ENCODE results near the gene RNASEH1. TPM values are rescaled to one million over a fixed set of nuclear protein-coding genes. Genes with fewer than 3 reads are reported as not detected.
A peak's percentile ranks its signal among the peaks of the same experiment; 100 is the strongest.

RNASEH1 gene
- total RNA-seq, 6 donors from 2014 or later, result 17.1 to 19.5 (median 18.0) TPM

DNA sequence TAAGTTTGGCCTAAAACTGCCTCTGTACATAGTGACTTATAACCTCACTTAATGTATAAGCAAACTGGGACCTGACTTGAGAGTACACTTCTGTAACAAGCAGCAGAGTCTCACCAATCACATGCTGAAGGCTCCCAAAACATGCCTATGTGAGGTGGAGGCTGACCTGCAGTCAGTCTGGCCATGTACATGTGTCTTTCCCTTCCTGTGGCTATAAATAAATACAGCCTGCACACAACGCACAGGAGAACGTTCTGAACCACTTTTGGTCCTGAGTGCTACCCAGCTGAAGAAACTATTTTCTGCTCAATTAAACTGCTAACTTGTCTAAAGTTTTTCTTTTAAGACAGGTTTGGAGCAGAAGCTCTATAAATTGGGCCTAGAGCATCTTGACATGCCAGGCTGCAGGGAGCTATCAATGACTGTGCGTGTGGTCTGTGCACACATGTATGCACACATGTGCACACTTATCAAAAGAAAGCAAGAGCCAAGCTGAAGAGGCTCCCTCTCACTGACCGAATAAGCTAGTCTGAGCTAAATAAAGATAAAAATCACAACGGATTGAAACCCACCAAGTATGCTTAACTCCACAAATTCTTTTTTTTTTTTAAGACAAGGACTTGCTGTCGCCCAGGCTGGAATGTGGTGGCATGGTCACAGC, 15.0 kb downstream of the RNASEH1 start:
- DNase-seq, result no peak
- no peak overlapping the region for H3K27ac ChIP-seq
- peaks cover 25 to 83% (median 61%) of the 10 kb centered on the region in 4 donors for H3K36me3 ChIP-seq
- H3K4me3 ChIP-seq, result no peak overlapping the region
- TF ChIP-seq, protein P1, sequence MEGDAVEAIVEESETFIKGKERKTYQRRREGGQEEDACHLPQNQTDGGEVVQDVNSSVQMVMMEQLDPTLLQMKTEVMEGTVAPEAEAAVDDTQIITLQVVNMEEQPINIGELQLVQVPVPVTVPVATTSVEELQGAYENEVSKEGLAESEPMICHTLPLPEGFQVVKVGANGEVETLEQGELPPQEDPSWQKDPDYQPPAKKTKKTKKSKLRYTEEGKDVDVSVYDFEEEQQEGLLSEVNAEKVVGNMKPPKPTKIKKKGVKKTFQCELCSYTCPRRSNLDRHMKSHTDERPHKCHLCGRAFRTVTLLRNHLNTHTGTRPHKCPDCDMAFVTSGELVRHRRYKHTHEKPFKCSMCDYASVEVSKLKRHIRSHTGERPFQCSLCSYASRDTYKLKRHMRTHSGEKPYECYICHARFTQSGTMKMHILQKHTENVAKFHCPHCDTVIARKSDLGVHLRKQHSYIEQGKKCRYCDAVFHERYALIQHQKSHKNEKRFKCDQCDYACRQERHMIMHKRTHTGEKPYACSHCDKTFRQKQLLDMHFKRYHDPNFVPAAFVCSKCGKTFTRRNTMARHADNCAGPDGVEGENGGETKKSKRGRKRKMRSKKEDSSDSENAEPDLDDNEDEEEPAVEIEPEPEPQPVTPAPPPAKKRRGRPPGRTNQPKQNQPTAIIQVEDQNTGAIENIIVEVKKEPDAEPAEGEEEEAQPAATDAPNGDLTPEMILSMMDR (IDR thresholded peaks at IDR 0.05), result no peak
- TF ChIP-seq POLR2AphosphoS5 (IDR thresholded peaks at IDR 0.05) (no peak), EP300 (IDR thresholded peaks at IDR 0.05) (no peak), POLR2A (IDR thresholded peaks at IDR 0.05) (no peak)
- no peaks in the 10 kb centered on the region for H3K9me3 ChIP-seq
- 81 to 82% methylated on average over 6 of the region's 6 CpGs for WGBS, 2 donors
- H3K27me3 ChIP-seq, result no peaks in the 10 kb centered on the region
- ATAC-seq (ENCODE audit: low FRiP score in 2 of 2), result no peak
- H3K4me1 ChIP-seq, result no peaks in the 10 kb centered on the region

DNA sequence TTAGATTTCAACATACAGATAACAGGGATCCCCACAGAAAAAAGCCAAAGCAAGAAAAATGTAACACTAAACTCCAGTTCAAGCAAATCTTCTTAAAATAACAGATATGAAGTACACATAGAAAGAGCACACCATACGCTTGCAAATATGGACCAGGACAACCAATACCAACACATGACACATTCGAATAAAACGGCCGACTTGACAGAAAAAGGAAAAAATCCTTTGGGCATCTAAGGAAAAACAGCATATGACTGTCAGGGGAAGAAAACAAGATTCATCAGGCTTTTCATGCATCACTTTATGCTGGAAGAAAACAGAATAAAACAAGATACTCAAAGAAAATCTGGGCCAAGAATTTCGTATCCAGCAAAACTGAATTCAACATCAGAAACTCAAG, 16.0 kb downstream of the RNASEH1 start:
- Histone ChIP-seq H3K27me3 (no peaks in the 10 kb centered on the region), H3K9me3 (no peaks in the 10 kb centered on the region), H3K4me3 (no peak overlapping the region), H3K27ac (no peak overlapping the region), H3K4me1 (no peaks in the 10 kb centered on the region), H3K36me3 (peaks cover 24 to 72% (median 51%) of the 10 kb centered on the region in 4 donors)
- TF ChIP-seq, protein P1 (IDR thresholded peaks at IDR 0.05), result no peak
- TF ChIP-seq POLR2A (IDR thresholded peaks at IDR 0.05) (no peak), POLR2AphosphoS5 (IDR thresholded peaks at IDR 0.05) (no peak), EP300 (IDR thresholded peaks at IDR 0.05) (no peak)
- DNase-seq (no peak), ATAC-seq (ENCODE audit: low FRiP score in 2 of 2) (no peak)
- WGBS, 2 donors, result 91 to 95% methylated on average over 5 of the region's 5 CpGs

DNA sequence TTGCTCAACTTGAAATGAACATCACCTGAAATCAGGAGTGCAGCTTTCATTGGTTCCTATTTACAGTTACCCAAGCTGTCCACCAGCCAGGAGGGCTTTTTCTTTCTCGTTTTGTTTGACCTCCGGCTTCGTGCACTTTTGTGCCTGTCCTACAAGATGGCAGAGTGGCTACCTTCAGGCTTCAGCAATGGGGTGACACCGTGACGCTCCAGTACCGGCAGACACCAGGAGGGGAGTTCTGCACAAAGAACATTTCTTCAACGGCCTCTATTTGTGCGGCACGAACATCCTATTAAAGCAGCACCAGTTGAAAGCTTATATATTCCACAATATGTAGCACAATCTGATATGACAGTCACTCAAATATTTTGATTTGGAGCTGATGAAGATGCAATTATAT, 18.3 kb downstream of the RNASEH1 start:
- WGBS, 2 donors, result 81 to 94% methylated on average over 9 of the region's 9 CpGs
- TF ChIP-seq, protein P1 (IDR thresholded peaks at IDR 0.05), result no peak
- TF ChIP-seq POLR2AphosphoS5 (IDR thresholded peaks at IDR 0.05), result no peak
- TF ChIP-seq EP300 (IDR thresholded peaks at IDR 0.05), result no peak
- TF ChIP-seq POLR2A (IDR thresholded peaks at IDR 0.05), result no peak
- Histone ChIP-seq H3K4me1 (peaks cover 7 to 20% (median 15%) of the 10 kb centered on the region in 4 donors), H3K36me3 (peaks cover 10 to 50% (median 29%) of the 10 kb centered on the region in 4 donors), H3K9me3 (no peaks in the 10 kb centered on the region), H3K27ac (no peak overlapping the region), H3K4me3 (no peak overlapping the region), H3K27me3 (no peaks in the 10 kb centered on the region)
- no peak for ATAC-seq (ENCODE audit: low FRiP score in 2 of 2)
- DNase-seq, result no peak

DNA sequence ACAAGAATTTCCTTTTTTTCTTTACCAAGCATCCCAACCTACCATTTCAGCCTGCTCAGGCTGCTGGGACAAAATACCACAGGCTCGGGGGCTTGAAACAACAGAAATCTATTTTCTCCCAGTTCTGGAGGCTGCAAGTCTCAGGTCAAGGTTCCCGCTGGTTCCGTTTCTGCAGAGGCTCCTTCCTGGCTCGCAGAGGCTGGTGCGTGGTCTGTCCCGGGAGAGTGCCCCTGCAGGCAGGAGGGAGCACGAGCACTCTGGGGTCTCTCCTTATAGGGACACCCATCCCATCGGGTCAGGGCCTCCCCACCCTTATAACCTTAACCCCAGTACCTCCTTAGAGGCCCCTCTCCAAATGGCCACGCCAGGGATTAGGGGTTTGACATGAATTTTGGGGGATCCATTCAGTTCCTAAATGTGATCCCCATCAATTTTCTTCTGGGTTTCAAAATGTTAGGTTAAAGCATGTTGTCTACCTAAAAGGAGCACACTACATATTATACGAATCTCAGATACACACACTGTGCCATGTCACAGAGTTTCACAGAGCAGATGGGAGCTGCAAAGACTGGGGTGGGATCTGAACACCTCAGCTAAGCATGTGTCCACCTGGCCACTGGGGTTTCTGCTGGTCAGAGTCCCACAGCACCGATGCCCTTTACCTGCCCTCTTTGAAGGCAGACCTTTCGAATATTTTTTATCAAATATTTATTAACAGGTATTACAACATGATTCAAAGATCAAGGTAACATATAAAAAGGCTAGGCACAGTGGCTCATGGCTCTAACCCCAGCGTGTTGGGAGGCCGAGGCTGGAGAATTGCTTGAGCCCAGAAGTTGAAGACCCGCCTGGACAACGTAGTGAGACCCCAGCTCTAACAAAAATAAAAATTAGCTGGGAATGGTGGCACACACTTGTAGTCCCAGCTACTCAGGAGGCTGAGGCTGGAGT, 21.2 kb downstream of the RNASEH1 start:
- Histone ChIP-seq H3K27ac (peak overlapping the region; percentile 80 to 93 (median 89)), H3K9me3 (no peaks in the 10 kb centered on the region), H3K4me1 (peaks cover 7 to 20% (median 15%) of the 10 kb centered on the region in 4 donors), H3K4me3 (peak overlapping the region in 3 of 4 donors; percentile 37 to 56 (median 52)), H3K36me3 (peaks cover 0 to 36% (median 10%) of the 10 kb centered on the region in 4 donors), H3K27me3 (no peaks in the 10 kb centered on the region)
- peak; percentile 39 to 74 for ATAC-seq (ENCODE audit: low FRiP score in 2 of 2)
- WGBS, 2 donors, result 65 to 68% methylated on average over 16 of the region's 16 CpGs
- peak in 1 of 2 donors; percentile 37 for DNase-seq
- TF ChIP-seq POLR2A (IDR thresholded peaks at IDR 0.05), result no peak
- no peak for TF ChIP-seq POLR2AphosphoS5 (IDR thresholded peaks at IDR 0.05)
- no peak for TF ChIP-seq EP300 (IDR thresholded peaks at IDR 0.05)
- TF ChIP-seq, protein P1 (IDR thresholded peaks at IDR 0.05), result peak in 5 of 6 experiments; percentile 25 to 56 (median 54)
